IMR-90 (cell line): ENCODE measurements around the gene ACSBG1.

Experiments used
- BHLHE40 ChIP-seq: fragments of 150-350 bp; IDR thresholded peaks from 2 replicates; pipeline ENCODE4 v1.6.1; 2016; ENCODE audit warnings: mild to moderate bottlenecking, low read depth, low read length
- CHD1 ChIP-seq: IDR thresholded peaks from 2 replicates; pipeline ENCODE4 v1.6.1; 2012; ENCODE audit warnings: low read depth, low read length, improper control_type of control experiment
- POLR2A ChIP-seq: IDR thresholded peaks from 2 replicates; pipeline ENCODE4 v1.6.1; 2012; ENCODE audit warnings: mild to moderate bottlenecking, low read depth, low read length
- RAD21 ChIP-seq: IDR thresholded peaks from 2 replicates; pipeline ENCODE4 v1.6.1; 2012; ENCODE audit warnings: low read length, improper control_type of control experiment
- TF ChIP-seq, protein P1 (sequence below): conservative IDR thresholded peaks from 2 replicates; pipeline ENCODE4 v1.5.1; 2012; ENCODE audit warnings: mild to moderate bottlenecking, low read depth, low read length, improper control_type of control experiment
- TF ChIP-seq, protein P2 (sequence below): fragments of 150-350 bp; IDR thresholded peaks from 2 replicates; pipeline ENCODE4 v1.6.1; 2017; ENCODE audit warnings: mild to moderate bottlenecking, antibody characterized with exemption, low read length, low read depth

DNA sequence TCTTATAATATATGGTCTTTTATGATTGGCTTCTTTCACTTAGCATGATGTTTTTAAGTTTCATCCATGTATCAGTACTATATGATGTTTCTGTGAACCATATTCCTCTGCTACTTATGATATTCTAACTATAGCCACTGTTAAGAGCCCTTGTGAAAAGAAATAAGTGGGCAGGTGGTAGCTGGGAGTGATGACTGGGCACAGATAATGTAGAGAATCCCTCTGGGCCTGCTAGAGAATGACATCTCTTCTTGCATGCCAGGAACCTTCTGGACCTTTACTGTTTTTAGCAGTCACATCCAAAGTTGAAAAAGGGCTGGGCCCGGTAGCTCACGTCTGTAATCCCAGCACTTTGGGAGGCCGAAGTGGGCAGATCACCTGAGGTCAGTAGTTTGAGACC lies 75.0 kb downstream of the ACSBG1 start:
- TF ChIP-seq, protein P1, sequence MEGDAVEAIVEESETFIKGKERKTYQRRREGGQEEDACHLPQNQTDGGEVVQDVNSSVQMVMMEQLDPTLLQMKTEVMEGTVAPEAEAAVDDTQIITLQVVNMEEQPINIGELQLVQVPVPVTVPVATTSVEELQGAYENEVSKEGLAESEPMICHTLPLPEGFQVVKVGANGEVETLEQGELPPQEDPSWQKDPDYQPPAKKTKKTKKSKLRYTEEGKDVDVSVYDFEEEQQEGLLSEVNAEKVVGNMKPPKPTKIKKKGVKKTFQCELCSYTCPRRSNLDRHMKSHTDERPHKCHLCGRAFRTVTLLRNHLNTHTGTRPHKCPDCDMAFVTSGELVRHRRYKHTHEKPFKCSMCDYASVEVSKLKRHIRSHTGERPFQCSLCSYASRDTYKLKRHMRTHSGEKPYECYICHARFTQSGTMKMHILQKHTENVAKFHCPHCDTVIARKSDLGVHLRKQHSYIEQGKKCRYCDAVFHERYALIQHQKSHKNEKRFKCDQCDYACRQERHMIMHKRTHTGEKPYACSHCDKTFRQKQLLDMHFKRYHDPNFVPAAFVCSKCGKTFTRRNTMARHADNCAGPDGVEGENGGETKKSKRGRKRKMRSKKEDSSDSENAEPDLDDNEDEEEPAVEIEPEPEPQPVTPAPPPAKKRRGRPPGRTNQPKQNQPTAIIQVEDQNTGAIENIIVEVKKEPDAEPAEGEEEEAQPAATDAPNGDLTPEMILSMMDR: no peak
- TF ChIP-seq RAD21 (no peak), POLR2A (no peak), BHLHE40 (no peak), CHD1 (no peak)
- TF ChIP-seq, protein P2, sequence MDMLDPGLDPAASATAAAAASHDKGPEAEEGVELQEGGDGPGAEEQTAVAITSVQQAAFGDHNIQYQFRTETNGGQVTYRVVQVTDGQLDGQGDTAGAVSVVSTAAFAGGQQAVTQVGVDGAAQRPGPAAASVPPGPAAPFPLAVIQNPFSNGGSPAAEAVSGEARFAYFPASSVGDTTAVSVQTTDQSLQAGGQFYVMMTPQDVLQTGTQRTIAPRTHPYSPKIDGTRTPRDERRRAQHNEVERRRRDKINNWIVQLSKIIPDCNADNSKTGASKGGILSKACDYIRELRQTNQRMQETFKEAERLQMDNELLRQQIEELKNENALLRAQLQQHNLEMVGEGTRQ: no peak
